HG02678 (cell line): Measurements from ENCODE around the gene GRB14.
"Not testable (repeated sequence)": the region's sequence is repeated elsewhere in the genome, so short reads cannot be mapped to it uniquely, and the experiment has no call there.

Experiments
- ATAC-seq: cut with Tn5 transposase; IDR thresholded peaks from one replicate; pipeline ENCODE4 v1.9.1; 2021; ENCODE audit warnings: mild to moderate bottlenecking, moderate library complexity; ENCODE audit not compliant: unreplicated experiment

The GRB14 gene

GRCh38 chr2:164498836-164499235, 122.4 kb downstream of the GRB14 start:
- ATAC-seq = no peak

- ATAC-seq = no peak
Observed at GRCh38 chr2:164496881-164497280, 124.4 kb downstream of the GRB14 start.

GRCh38 chr2:164496421-164496820, 124.9 kb downstream of the GRB14 start:
- no peak for ATAC-seq

- no peak for ATAC-seq
Observed at GRCh38 chr2:164495491-164496223, 125.6 kb downstream of the GRB14 start.

- no peak for ATAC-seq
Observed at GRCh38 chr2:164485541-164485940, 135.7 kb downstream of the GRB14 start.

- no peak for ATAC-seq
Observed at GRCh38 chr2:164479460-164479859, 141.8 kb downstream of the GRB14 start.

- ATAC-seq = no peak
Observed at GRCh38 chr2:164478205-164478604, 143.1 kb downstream of the GRB14 start.

- ATAC-seq = no peak
Observed at GRCh38 chr2:164474873-164475272, 146.4 kb downstream of the GRB14 start.

- ATAC-seq = no peak
Observed at GRCh38 chr2:164473021-164473420, 148.3 kb downstream of the GRB14 start.

GRCh38 chr2:164465047-164465446, 156.2 kb downstream of the GRB14 start:
- not testable (repeated sequence) for ATAC-seq

- ATAC-seq = no peak
Observed at GRCh38 chr2:164464376-164464775, 156.9 kb downstream of the GRB14 start.

GRCh38 chr2:164458792-164459191, 162.5 kb downstream of the GRB14 start:
- no peak for ATAC-seq

- no peak for ATAC-seq
Observed at GRCh38 chr2:164457271-164457670, 164.0 kb downstream of the GRB14 start.

GRCh38 chr2:164456619-164457018, 164.7 kb downstream of the GRB14 start:
- ATAC-seq = no peak

- ATAC-seq = no peak
Observed at GRCh38 chr2:164453656-164454305, 167.5 kb downstream of the GRB14 start.

GRCh38 chr2:164450278-164450677, 171.0 kb downstream of the GRB14 start:
- ATAC-seq = no peak

- ATAC-seq = no peak
Observed at GRCh38 chr2:164449706-164450105, 171.6 kb downstream of the GRB14 start.

GRCh38 chr2:164447660-164448059, 173.6 kb downstream of the GRB14 start:
- no peak for ATAC-seq
